ENCODE measurements around the gene RNH1. TPM values are rescaled to one million over a fixed set of nuclear protein-coding genes. Genes with fewer than 3 reads are reported as not detected.

Gene RNH1
- total and polyA plus RNA-seq, 2 of the 8 experiments (the other 6 are each of a cell fraction or from before 2014, with no cell fraction given): 48.7 to 49.8 TPM

DNA sequence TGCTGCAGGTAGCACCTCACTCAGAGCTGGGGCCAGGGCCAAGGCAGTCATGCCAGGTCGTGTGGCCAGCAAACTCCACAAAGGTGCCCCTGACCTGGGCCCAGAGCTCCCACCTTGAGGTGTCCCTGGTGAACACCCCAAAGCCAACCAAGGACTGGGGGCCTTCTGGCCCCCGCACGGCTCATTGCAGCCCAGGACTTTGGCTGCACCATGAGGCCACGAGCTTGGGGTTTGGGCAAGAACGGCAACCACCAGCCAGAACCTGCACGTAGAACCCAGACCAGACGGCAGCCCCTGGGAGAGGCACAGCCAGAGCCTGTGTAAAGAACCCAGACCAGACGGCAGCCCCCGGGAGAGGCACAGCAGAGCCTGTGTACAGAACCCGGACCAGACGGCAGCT is 38.1 kb upstream of the RNH1 start:
- no peak overlapping the region for H2BK12ac ChIP-seq (ENCODE audit: low read depth, low read length)
- H3K14ac ChIP-seq (ENCODE audit: insufficient read length): no peak overlapping the region
- no peak overlapping the region for H3K4me3 ChIP-seq (ENCODE audit: extremely low read depth in 1 of 4, insufficient read depth in 2 of 4, low read depth in 3 of 4, low read length in 4 of 4)
- no peaks in the 10 kb centered on the region for H3K9me3 ChIP-seq (ENCODE audit: insufficient read depth in 2 of 2, low read depth in 1 of 2, low read length in 1 of 2)
- H3K79me1 ChIP-seq (ENCODE audit: low read depth, low read length): no peaks in the 10 kb centered on the region
- peaks cover 0 to 2% (median 0%) of the 10 kb centered on the region in 4 experiments; a peak in 3 of 7 replicates for H3K4me1 ChIP-seq (replicated peaks in 1 of 4; ENCODE audit: control insufficient read depth in 3 of 4, insufficient read depth in 4 of 4, low read length in 3 of 4)
- H3K27ac ChIP-seq (ENCODE audit: low read depth, low read length): no peak overlapping the region
- DNase-seq (ENCODE audit: low read depth in 1 of 2, low spot score in 2 of 2): no peak
- H2BK20ac ChIP-seq (ENCODE audit: low read length): no peak overlapping the region
- H3K9ac ChIP-seq (replicated peaks in 1 of 4; ENCODE audit: extremely low read depth in 1 of 4, low read depth in 3 of 4, low read length in 3 of 4): no peak overlapping the region
- TF ChIP-seq, protein P1, sequence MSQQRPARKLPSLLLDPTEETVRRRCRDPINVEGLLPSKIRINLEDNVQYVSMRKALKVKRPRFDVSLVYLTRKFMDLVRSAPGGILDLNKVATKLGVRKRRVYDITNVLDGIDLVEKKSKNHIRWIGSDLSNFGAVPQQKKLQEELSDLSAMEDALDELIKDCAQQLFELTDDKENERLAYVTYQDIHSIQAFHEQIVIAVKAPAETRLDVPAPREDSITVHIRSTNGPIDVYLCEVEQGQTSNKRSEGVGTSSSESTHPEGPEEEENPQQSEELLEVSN (IDR thresholded peaks at IDR 0.05): no peak
- no peak for TF ChIP-seq TAF7 (optimal IDR thresholded peaks at IDR 0.05; ENCODE audit: borderline replicate concordance, low read depth, low read length)
- TF ChIP-seq TAF1 (IDR thresholded peaks at IDR 0.05; ENCODE audit: low read depth, low read length): no peak
- no peak for TF ChIP-seq KDM4A (IDR thresholded peaks at IDR 0.05; ENCODE audit: low read depth, low read length, severe bottlenecking)
- no peak for TF ChIP-seq CTBP2 (IDR thresholded peaks at IDR 0.05; ENCODE audit: borderline replicate concordance, insufficient read depth, insufficient read length, low read length)
- TF ChIP-seq SIRT6 (IDR thresholded peaks at IDR 0.05; ENCODE audit: low read length): no peak
- TF ChIP-seq CEBPB (IDR thresholded peaks at IDR 0.05; ENCODE audit: low read depth, low read length): no peak
- no peak for TF ChIP-seq JUN (IDR thresholded peaks at IDR 0.05; ENCODE audit: low read depth, low read length)
- no peak overlapping the region for H2BK120ac ChIP-seq (replicated peaks; ENCODE audit: low read depth, low read length)
- no peak overlapping the region for H2BK15ac ChIP-seq (ENCODE audit: low read length)
- no peak overlapping the region for H2AFZ ChIP-seq (ENCODE audit: low read length)
- no peak overlapping the region for H2BK5ac ChIP-seq (ENCODE audit: low read depth, low read length)
- H4K5ac ChIP-seq (ENCODE audit: insufficient read length, low read depth, low read length): no peak overlapping the region
- no peak overlapping the region for H4K91ac ChIP-seq (replicated peaks; ENCODE audit: insufficient read length, low read length)
- no peak overlapping the region for H3K18ac ChIP-seq (ENCODE audit: extremely low read depth, low read length)
- H3K23me2 ChIP-seq (ENCODE audit: low read depth, low read length): no peaks in the 10 kb centered on the region
- no peak overlapping the region for H2AK5ac ChIP-seq (ENCODE audit: low read depth, low read length)
- ChIA-PET POLR2A (ENCODE audit: partially characterized antibody) (interaction anchor here (1.0 to 1.3 kb wide), 2 partner anchors 9 kb away, joined by 4 read pairs; no protein-coding TSS in a partner anchor), CTCF (ENCODE audit: partially characterized antibody) (interaction anchor here (0.8 to 1.2 kb wide), 2 partner anchors 51 to 219 kb away, joined by 3 read pairs; no protein-coding TSS in a partner anchor)
- FAIRE-seq: no peak
- H3K27me3 ChIP-seq (replicated peaks in 1 of 4; ENCODE audit: control insufficient read depth in 3 of 4, extremely low read depth in 1 of 4, insufficient read depth in 3 of 4, low read length in 3 of 4): no peaks in the 10 kb centered on the region
- no peaks in the 10 kb centered on the region for H4K20me1 ChIP-seq (replicated peaks in 1 of 2; ENCODE audit: control insufficient read depth in 1 of 2, insufficient read depth in 2 of 2, low read length in 2 of 2)
- 93% methylated on average over 11 of the region's 11 CpGs; no CpG with 5 or more reads in 1 of the 2 experiments for WGBS, 2 experiments (ENCODE audit: extremely low coverage in 1 of 2, insufficient coverage in 1 of 2, insufficient read length in 1 of 2, insufficient replicate concordance in 2 of 2, low coverage in 1 of 2, low lambda C conversion rate in 2 of 2, missing lambda C conversion rate in 1 of 2)
- no peak overlapping the region for H3K4ac ChIP-seq (replicated peaks; ENCODE audit: insufficient read length, low read depth, low read length)
- H3K23ac ChIP-seq (ENCODE audit: insufficient read length): no peak overlapping the region
- H3K79me2 ChIP-seq (ENCODE audit: control insufficient read depth in 1 of 2, insufficient read depth in 2 of 2, low read length in 2 of 2): no peaks in the 10 kb centered on the region
- H3K36me3 ChIP-seq (ENCODE audit: control insufficient read depth in 2 of 4, insufficient read depth in 4 of 4, low read length in 3 of 4): no peaks in the 10 kb centered on the region
- no peak overlapping the region for H3K4me2 ChIP-seq (ENCODE audit: insufficient read depth in 1 of 2, low read depth in 2 of 2, low read length in 2 of 2)
- H3K56ac ChIP-seq (replicated peaks; ENCODE audit: insufficient read length, low read depth, low read length): no peak overlapping the region
- H4K8ac ChIP-seq (ENCODE audit: extremely low read depth, insufficient read depth, low read length): no peak overlapping the region

Data from H1 (cell line).